HCT116 (cell line): Measurements from ENCODE around the gene NEURL1B. TPM values are rescaled to one million over a fixed set of nuclear protein-coding genes. Genes with fewer than 3 reads are reported as not detected.

Experiments
- ATAC-seq: fragments of 200-7000 bp; cut with Tn5 transposase; 2 replicates; pipeline ENCODE4 v1.9.1; 2020; ENCODE audit warnings: mild to moderate bottlenecking, moderate library complexity
- BruUV-seq: library from RNA; stranded (reverse); fragments of 400-500 nt; replicated peaks from 2 replicates; lab custom pipeline; 2021; lab: Mats Ljungman, UMichigan
- CTCF ChIA-PET: fragments of 300-600 bp; sonication (Branson Sonifier 250); formaldehyde crosslinking; loops from one replicate; lab custom pipeline; 2021; ENCODE audit warnings: antibody characterized with exemption; lab: Charles Lee
- POLR2A ChIA-PET: fragments of 300-600, 350-600 bp; sonication (Branson Sonifier 250); formaldehyde crosslinking; loops from one replicate; lab custom pipeline; 2021; ENCODE audit warnings: antibody characterized with exemption; lab: Charles Lee
- RAD21 ChIA-PET, 2 experiments: fragments of 300-600 bp; sonication (Branson Sonifier 250); formaldehyde crosslinking; loops; one replicate each; lab custom pipeline; 2023; ENCODE audit warnings: low total read pairs in 2 of 2; ENCODE audit not compliant: uncharacterized antibody in 2 of 2, unreplicated experiment in 2 of 2, low non-redundant PET in 1 of 2; lab: Charles Lee
- DNase-seq: peaks from one replicate; pipeline ENCODE4 v3.0.0-alpha.2; 2010; ENCODE audit warnings: low read depth, low spot score
- H2AFZ ChIP-seq: fragments of 200-600 bp; shearing (Covaris generic), sonication (generic); 2 replicates; pipeline ENCODE4 v1.6.1; 2017; ENCODE audit warnings: low read depth, mixed run types, mixed read lengths, antibody characterized with exemption, low read length; ENCODE audit not compliant: poor library complexity, severe bottlenecking
- H3K27ac ChIP-seq: 2 replicates; pipeline ENCODE4 v1.5.1; 2012; ENCODE audit warnings: low read depth, low read length
- H3K27me3 ChIP-seq: fragments of 200-600 bp; sonication (generic); 2 replicates; pipeline ENCODE4 v1.6.1; 2016; ENCODE audit warnings: mixed run types, low read length, mixed read lengths; ENCODE audit not compliant: insufficient read depth
- H3K36me3 ChIP-seq, 2 experiments: fragments of 200-500 bp in 1 of 2; fragments of 200-600 bp in 1 of 2; sonication (Bioruptor generic) in 1 of 2; sonication (generic) in 1 of 2; 2 replicates each; pipeline versions ENCODE4 v1.5.1 to v1.6.1; 2014 to 2016; ENCODE audit warnings: low read length in 2 of 2, inconsistent platforms in 1 of 2, mixed read lengths in 1 of 2, mixed run types in 1 of 2; ENCODE audit not compliant: insufficient read depth in 2 of 2, control insufficient read depth in 1 of 2
- H3K4me1 ChIP-seq, 2 experiments: fragments of 200-600 bp in 1 of 2; sonication (generic) in 1 of 2; 2 replicates each; pipeline versions ENCODE4 v1.5.1 to v1.6.1; 2012 to 2017; ENCODE audit warnings: low read length in 2 of 2, inconsistent platforms in 1 of 2, mild to moderate bottlenecking in 1 of 2, mixed read lengths in 1 of 2, mixed run types in 1 of 2, moderate library complexity in 1 of 2; ENCODE audit not compliant: insufficient read depth in 2 of 2, control insufficient read depth in 1 of 2
- H3K4me2 ChIP-seq: fragments of 200-600 bp; sonication (generic); 2 replicates; pipeline ENCODE4 v1.6.1; 2017; ENCODE audit warnings: mixed run types, low read length, mixed read lengths
- H3K4me3 ChIP-seq, 2 experiments: fragments of 200-600 bp in 1 of 2; sonication (generic) in 1 of 2; replicated peaks in 1 of 2; 2 replicates each; pipeline ENCODE4 v1.5.1; 2011 to 2016; ENCODE audit warnings: low read length in 2 of 2, control low read depth in 1 of 2, low read depth in 1 of 2, mild to moderate bottlenecking in 1 of 2, mixed read lengths in 1 of 2, mixed run types in 1 of 2
- H3K79me2 ChIP-seq: fragments of 200-600 bp; sonication (generic); 2 replicates; pipeline ENCODE4 v1.6.1; 2017; ENCODE audit warnings: mild to moderate bottlenecking, mixed run types, low read length, moderate library complexity, mixed read lengths; ENCODE audit not compliant: insufficient read depth
- H3K9ac ChIP-seq: fragments of 200-600 bp; sonication (generic); 2 replicates; pipeline ENCODE4 v1.6.1; 2016; ENCODE audit warnings: low read length, mixed read lengths
- H3K9me2 ChIP-seq: fragments of 200-600 bp; sonication (generic), shearing (Covaris generic); 2 replicates; pipeline ENCODE4 v1.6.1; 2017; ENCODE audit warnings: mixed run types, mild to moderate bottlenecking, moderate library complexity; ENCODE audit not compliant: insufficient read depth
- H3K9me3 ChIP-seq, 2 experiments: fragments of 200-500 bp in 1 of 2; fragments of 200-600 bp in 1 of 2; sonication (Bioruptor generic) in 1 of 2; sonication (generic) in 1 of 2; 2 replicates each; pipeline ENCODE4 v1.6.1; 2014 to 2017; ENCODE audit warnings: low read length in 2 of 2, mixed read lengths in 2 of 2, inconsistent platforms in 1 of 2, low read depth in 1 of 2, mild to moderate bottlenecking in 1 of 2, mixed run types in 1 of 2, moderate library complexity in 1 of 2; ENCODE audit not compliant: control insufficient read depth in 1 of 2, insufficient read depth in 1 of 2
- H4K20me1 ChIP-seq: fragments of 200-600 bp; sonication (generic), shearing (Covaris generic); 2 replicates; pipeline ENCODE4 v1.6.1; 2017; ENCODE audit warnings: mixed run types, mild to moderate bottlenecking, moderate library complexity; ENCODE audit not compliant: insufficient read depth
- CBX3 ChIP-seq: IDR thresholded peaks from 2 replicates; pipeline ENCODE4 v1.6.1; 2012; ENCODE audit warnings: low read depth
- CEBPB ChIP-seq: IDR thresholded peaks from 2 replicates; pipeline ENCODE4 v1.6.1; 2012; ENCODE audit warnings: low read depth
- EGR1 ChIP-seq: IDR thresholded peaks from 2 replicates; pipeline ENCODE4 v1.6.1; 2012; ENCODE audit warnings: low read depth
- ELF1 ChIP-seq: IDR thresholded peaks from 2 replicates; pipeline ENCODE4 v1.6.1; 2012; ENCODE audit warnings: low read depth, borderline replicate concordance
- FOSL1 ChIP-seq: IDR thresholded peaks from 2 replicates; pipeline ENCODE4 v1.6.1; 2012; ENCODE audit warnings: low read depth
- JUND ChIP-seq: IDR thresholded peaks from 2 replicates; pipeline ENCODE4 v1.6.1; 2012
- POLR2A ChIP-seq: IDR thresholded peaks from 2 replicates; pipeline ENCODE4 v1.7.0; 2011; ENCODE audit warnings: borderline replicate concordance; ENCODE audit not compliant: insufficient read depth, insufficient read length; ENCODE audit errors: extremely low read depth
- POLR2AphosphoS5 ChIP-seq: IDR thresholded peaks from 2 replicates; pipeline ENCODE4 v1.6.1; 2011; ENCODE audit warnings: mild to moderate bottlenecking, low read depth, low read length, moderate library complexity
- REST ChIP-seq: IDR thresholded peaks from 2 replicates; pipeline ENCODE4 v1.6.1; 2012; ENCODE audit warnings: low read depth
- SP1 ChIP-seq: IDR thresholded peaks from 2 replicates; pipeline ENCODE4 v1.6.1; 2012; ENCODE audit warnings: low read depth
- ZBTB33 ChIP-seq: IDR thresholded peaks from 2 replicates; pipeline ENCODE4 v1.6.1; 2011; ENCODE audit warnings: mild to moderate bottlenecking, low read length, moderate library complexity; ENCODE audit not compliant: insufficient replicate concordance; ENCODE audit errors: extremely low read depth
- intact Hi-C: fragments of 100-400 bp; cut with micrococcal nuclease; formaldehyde crosslinking; loops from 2 replicates; pipeline ENCODE4 v1.10.0; 2022
- total RNA-seq: library from RNA; stranded (reverse); gene quantifications from one replicate; pipeline ENCODE4 v1.2.1, GENCODE V29; 2021; ENCODE audit not compliant: unreplicated experiment

The NEURL1B gene
- total RNA-seq, 1 experiment from 2014 or later: 5.8 TPM

- H3K9me2 ChIP-seq: no peaks in the 10 kb centered on the region
- peaks cover 3 to 16% of the 10 kb centered on the region in 2 experiments; a peak in 3 of 4 replicates for H3K4me1 ChIP-seq
- no peaks in the 10 kb centered on the region for H4K20me1 ChIP-seq
- no peak for DNase-seq
- H3K4me3 ChIP-seq: no peak overlapping the region
- TF ChIP-seq POLR2A (no peak), CBX3 (no peak), JUND (no peak), POLR2AphosphoS5 (no peak), ELF1 (no peak), SP1 (no peak), REST (no peak), CEBPB (no peak), FOSL1 (no peak), EGR1 (no peak), ZBTB33 (no peak)
- TF ChIP-seq, all 23 proteins: peak for 0
- BruUV-seq: no TSS peak
- RAD21 ChIA-PET: no interaction called here
- H3K27ac ChIP-seq: no peak overlapping the region
- intact Hi-C loops: no loop called here
- no peak overlapping the region for H3K9ac ChIP-seq
- no peak for ATAC-seq
- CTCF ChIA-PET: interaction anchor here (1.0 kb wide), 1 partner anchor 18 kb away, joined by 6 read pairs; no protein-coding TSS in a partner anchor
- no peaks in the 10 kb centered on the region for H3K79me2 ChIP-seq
- H2AFZ ChIP-seq: no peak overlapping the region
- H3K4me2 ChIP-seq: no peak overlapping the region
- POLR2A ChIA-PET: interaction anchor here (1.2 kb wide), 1 partner anchor 172 kb away, joined by 5 read pairs; no protein-coding TSS in a partner anchor
- H3K9me3 ChIP-seq: no peaks in the 10 kb centered on the region
- no peaks in the 10 kb centered on the region for H3K27me3 ChIP-seq
- no peaks in the 10 kb centered on the region for H3K36me3 ChIP-seq
Observed at GRCh38 chr5:172732201-172732865, 91.3 kb downstream of the NEURL1B start.
